GM21367 (cell line): ENCODE data around the gene EGLN3.
"Not testable (repeated sequence)": the region's sequence is repeated elsewhere in the genome, so short reads cannot be mapped to it uniquely, and the experiment has no call there.

Source experiments
- ATAC-seq: cut with Tn5 transposase; IDR thresholded peaks from one replicate; pipeline ENCODE4 v1.9.1; 2021; ENCODE audit not compliant: unreplicated experiment

EGLN3 gene

GRCh38 chr14:33962466-33962865 lies 11.6 kb upstream of the EGLN3 start:
- ATAC-seq = not testable (repeated sequence)

- ATAC-seq = no peak
Measured at GRCh38 chr14:33962016-33962415, 11.1 kb upstream of the EGLN3 start.

GRCh38 chr14:33959692-33960151 lies 8.8 kb upstream of the EGLN3 start:
- no peak for ATAC-seq

GRCh38 chr14:33958605-33959226 lies 7.8 kb upstream of the EGLN3 start:
- no peak for ATAC-seq

DNA sequence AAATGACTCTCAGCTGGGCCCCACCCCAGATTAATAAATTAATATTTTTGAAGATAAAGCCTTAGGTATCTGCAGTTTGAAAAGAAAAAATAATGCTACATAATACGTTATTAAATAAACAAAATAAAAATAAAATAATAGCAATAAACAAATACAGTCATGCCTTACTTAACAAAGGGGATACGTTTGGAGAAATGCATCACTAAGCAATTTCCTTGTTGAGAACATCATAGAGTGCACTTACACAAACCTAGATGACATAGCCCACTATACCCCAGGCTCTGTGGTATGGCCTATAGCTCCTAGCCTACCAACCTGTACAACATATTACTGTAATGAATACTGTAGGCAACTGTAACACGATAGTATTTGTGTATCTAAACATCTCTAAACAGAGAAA lies 7.1 kb upstream of the EGLN3 start:
- ATAC-seq = no peak

GRCh38 chr14:33957299-33957698 lies 6.4 kb upstream of the EGLN3 start:
- no peak for ATAC-seq

- no peak for ATAC-seq
Measured at GRCh38 chr14:33956640-33957039, 5.8 kb upstream of the EGLN3 start.

GRCh38 chr14:33954016-33954598 lies 3.2 kb upstream of the EGLN3 start:
- no peak for ATAC-seq

- no peak for ATAC-seq
Measured at GRCh38 chr14:33952541-33952940, 1.7 kb upstream of the EGLN3 start.

GRCh38 chr14:33951183-33951840 lies 438 bp upstream of the EGLN3 start:
- ATAC-seq = no peak

- no peak for ATAC-seq
Measured at GRCh38 chr14:33949411-33949893, 1.4 kb downstream of the EGLN3 start.

DNA sequence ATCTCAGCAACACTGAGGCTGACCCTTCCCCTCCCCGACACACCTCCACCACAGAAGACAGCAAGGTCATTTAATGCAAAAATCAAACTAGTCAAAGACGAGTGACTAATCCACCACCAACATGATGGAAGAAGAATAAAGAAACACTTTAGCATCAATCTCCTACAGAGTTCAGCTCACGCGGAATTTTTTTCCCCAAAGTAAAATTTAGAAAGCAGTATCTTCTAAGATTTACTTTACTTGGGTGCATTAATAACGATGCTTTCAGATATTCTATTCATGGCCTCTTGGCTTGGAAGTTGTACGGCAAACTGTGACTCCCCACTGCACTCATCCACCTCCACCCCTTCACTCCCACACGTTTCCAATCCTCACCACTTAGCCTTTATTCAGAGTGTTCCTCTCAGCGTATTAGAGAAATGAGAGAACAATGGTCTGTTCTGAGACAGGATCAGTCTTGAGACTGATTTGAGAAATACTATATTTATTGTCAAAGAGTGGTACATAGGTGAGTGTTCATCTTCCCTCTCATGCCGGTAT lies 1.9 kb downstream of the EGLN3 start:
- ATAC-seq = no peak

GRCh38 chr14:33948145-33948868 lies 2.6 kb downstream of the EGLN3 start:
- no peak for ATAC-seq

- no peak for ATAC-seq
Measured at GRCh38 chr14:33946679-33947476, 4.0 kb downstream of the EGLN3 start.

GRCh38 chr14:33945210-33946088 lies 5.4 kb downstream of the EGLN3 start:
- no peak for ATAC-seq

- ATAC-seq = no peak
Measured at GRCh38 chr14:33943096-33943883, 7.6 kb downstream of the EGLN3 start.

- ATAC-seq = no peak
Measured at GRCh38 chr14:33941718-33942117, 9.2 kb downstream of the EGLN3 start.

GRCh38 chr14:33940561-33941011 lies 10.3 kb downstream of the EGLN3 start:
- no peak for ATAC-seq
